SK-N-SH (cell line): ENCODE results near the gene SYNE1. TPM values are rescaled to one million over a fixed set of nuclear protein-coding genes. Genes with fewer than 3 reads are reported as not detected.

ENCODE experiments used
- CTCF ChIA-PET: fragments of 300-600, 350-600 bp; formaldehyde crosslinking; extraction: SDS; loops from one replicate; lab custom pipeline; 2021; lab: Yijun Ruan, JAX
- POLR2A ChIA-PET: fragments of 350-600 bp; sonication (Branson Sonifier 250); formaldehyde crosslinking; extraction: SDS; loops from one replicate; lab custom pipeline; 2020; ENCODE audit warnings: antibody characterized with exemption, inconsistent platforms; lab: Yijun Ruan, JAX
- DNase-seq: peaks from one replicate; pipeline ENCODE4 v3.0.0; 2012
- H2AFZ ChIP-seq: fragments of 200-600 bp; sonication (generic); 2 replicates; pipeline ENCODE4 v1.8.1; 2016; ENCODE audit warnings: antibody characterized with exemption, mild to moderate bottlenecking, low read depth
- H3F3A ChIP-seq: fragments of 200-600 bp; sonication (generic); replicated peaks from 2 replicates; pipeline ENCODE3; 2016; ENCODE audit warnings: antibody characterized with exemption, mild to moderate bottlenecking; ENCODE audit not compliant: insufficient read depth
- H3K27ac ChIP-seq, 2 experiments: fragments of 200-500 bp in 1 of 2; fragments of 200-600 bp in 1 of 2; sonication (Bioruptor generic) in 1 of 2; sonication (generic), shearing (Covaris generic) in 1 of 2; 2 replicates each; pipeline versions ENCODE4 v1.5.1 to v1.6.1; 2014 to 2016; ENCODE audit warnings: low read depth in 2 of 2, inconsistent platforms in 1 of 2, low read length in 1 of 2, mild to moderate bottlenecking in 1 of 2, mixed read lengths in 1 of 2
- H3K27me3 ChIP-seq: fragments of 200-600 bp; sonication (generic), shearing (Covaris generic); 2 replicates; pipeline ENCODE4 v1.6.1; 2016; ENCODE audit warnings: mixed run types; ENCODE audit not compliant: insufficient read depth
- H3K36me3 ChIP-seq, 2 experiments: fragments of 200-500 bp in 1 of 2; fragments of 200-600 bp in 1 of 2; sonication (Bioruptor generic) in 1 of 2; sonication (generic) in 1 of 2; replicated peaks in 1 of 2; 2 replicates each; pipeline versions ENCODE3 to v1.5.1; 2014 to 2016; ENCODE audit warnings: low read length in 1 of 2, mild to moderate bottlenecking in 1 of 2; ENCODE audit not compliant: insufficient read depth in 2 of 2, control insufficient read depth in 1 of 2
- H3K4me1 ChIP-seq, 2 experiments: fragments of 200-500 bp in 1 of 2; fragments of 200-600 bp in 1 of 2; sonication (Bioruptor generic) in 1 of 2; sonication (generic), shearing (Covaris generic) in 1 of 2; 2 replicates each; pipeline versions ENCODE4 v1.5.1 to v1.6.1; 2014 to 2016; ENCODE audit warnings: low read depth in 1 of 2, low read length in 1 of 2, mixed run types in 1 of 2; ENCODE audit not compliant: insufficient read depth in 2 of 2, control insufficient read depth in 1 of 2
- H3K4me2 ChIP-seq: fragments of 200-600 bp; sonication (generic), shearing (Covaris generic); 2 replicates; pipeline ENCODE4 v1.6.1; 2017; ENCODE audit warnings: mixed run types
- H3K4me3 ChIP-seq, 2 experiments: fragments of 200-500 bp in 1 of 2; fragments of 200-600 bp in 1 of 2; sonication (Bioruptor generic) in 1 of 2; sonication (generic), shearing (Covaris generic) in 1 of 2; 2 replicates each; pipeline versions ENCODE4 v1.5.1 to v1.8.1; 2014 to 2016; ENCODE audit warnings: low read depth in 2 of 2, inconsistent platforms in 1 of 2, low read length in 1 of 2, mild to moderate bottlenecking in 1 of 2, mixed read lengths in 1 of 2, moderate library complexity in 1 of 2
- H3K79me2 ChIP-seq: fragments of 200-600 bp; sonication (generic); 2 replicates; pipeline ENCODE4 v1.8.1; 2017; ENCODE audit warnings: mild to moderate bottlenecking; ENCODE audit not compliant: insufficient read depth
- H3K9ac ChIP-seq: fragments of 200-600 bp; sonication (generic); 2 replicates; pipeline ENCODE4 v1.6.1; 2017; ENCODE audit warnings: mixed run types
- H3K9me2 ChIP-seq: fragments of 200-600 bp; sonication (generic); 2 replicates; pipeline ENCODE4 v1.6.1; 2017; ENCODE audit warnings: mixed run types
- H3K9me3 ChIP-seq: fragments of 200-600 bp; sonication (generic); 2 replicates; pipeline ENCODE4 v1.6.1; 2017; ENCODE audit warnings: mixed run types, mild to moderate bottlenecking, moderate library complexity
- H4K20me1 ChIP-seq: fragments of 200-600 bp; sonication (generic); 2 replicates; pipeline ENCODE4 v1.6.1; 2017; ENCODE audit warnings: mild to moderate bottlenecking, mixed run types; ENCODE audit not compliant: insufficient read depth
- CHD2 ChIP-seq: fragments of 150-350 bp; IDR thresholded peaks from 2 replicates; pipeline ENCODE4 v1.6.1; 2018; ENCODE audit warnings: low read length; ENCODE audit not compliant: partially characterized antibody
- EZH2phosphoT487 ChIP-seq: fragments of 200-600 bp; sonication (generic); IDR thresholded peaks from 2 replicates; pipeline ENCODE4 v1.6.1; 2017; ENCODE audit warnings: low read depth, mixed run types, mild to moderate bottlenecking, antibody characterized with exemption, moderate library complexity, borderline replicate concordance
- GABPA ChIP-seq: IDR thresholded peaks from 2 replicates; pipeline ENCODE4 v1.4.0; 2012; ENCODE audit warnings: low read depth, mild to moderate bottlenecking
- MEF2A ChIP-seq: IDR thresholded peaks from 2 replicates; pipeline ENCODE4 v1.4.0; 2012; ENCODE audit warnings: low read depth, borderline replicate concordance
- MXI1 ChIP-seq: IDR thresholded peaks from 2 replicates; pipeline ENCODE4 v1.6.1; 2012; ENCODE audit warnings: mild to moderate bottlenecking, low read depth, low read length, improper control_type of control experiment
- NFIC ChIP-seq: IDR thresholded peaks from 2 replicates; pipeline ENCODE4 v1.4.0; 2012; ENCODE audit warnings: borderline replicate concordance
- NRF1 ChIP-seq: IDR thresholded peaks from 2 replicates; pipeline ENCODE4 v1.6.1; 2012; ENCODE audit warnings: low read depth, mild to moderate bottlenecking, low read length
- RXRA ChIP-seq: IDR thresholded peaks from 2 replicates; pipeline ENCODE4 v1.4.0; 2012; ENCODE audit warnings: low read depth, mild to moderate bottlenecking, borderline replicate concordance
- TAF1 ChIP-seq: IDR thresholded peaks from 2 replicates; pipeline ENCODE4 v1.6.1; 2012; ENCODE audit warnings: low read depth, mild to moderate bottlenecking, low read length, moderate library complexity, borderline replicate concordance
- TCF12 ChIP-seq: IDR thresholded peaks from 2 replicates; pipeline ENCODE4 v1.4.0; 2012
- TEAD4 ChIP-seq: IDR thresholded peaks from 2 replicates; pipeline ENCODE4 v1.4.0; 2012; ENCODE audit warnings: mild to moderate bottlenecking, borderline replicate concordance; ENCODE audit not compliant: insufficient read depth
- WGBS: methylation state at CpG from one replicate; pipeline ENCODE4 v1.1.6; 2017; ENCODE audit warnings: low lambda C conversion rate; 5-methylcytosine and 5-hydroxymethylcytosine counted together
- polyA plus RNA-seq, 3 experiments: library from polyadenylated mRNA; depleted of rRNA; stranded (reverse); fragments of >200 nt; gene quantifications; 2 replicates each; pipeline ENCODE4 v1.2.3, GENCODE V29; 2012
- TF ChIP-seq, protein P1 (sequence below): IDR thresholded peaks from 2 replicates; pipeline ENCODE4 v1.4.0; 2012; ENCODE audit warnings: low read depth, borderline replicate concordance
- TF ChIP-seq, protein P2 (sequence below): fragments of 150-350 bp; IDR thresholded peaks from 2 replicates; pipeline ENCODE4 v1.6.1; 2017; ENCODE audit warnings: antibody characterized with exemption, low read length, low read depth, borderline replicate concordance
- TF ChIP-seq, protein P3 (sequence below): fragments of 150-350 bp; IDR thresholded peaks from 2 replicates; pipeline ENCODE4 v1.6.1; 2016; ENCODE audit warnings: mild to moderate bottlenecking, low read depth, low read length
- TF ChIP-seq, protein P4 (sequence below): IDR thresholded peaks from 2 replicates; pipeline ENCODE4 v1.6.1; 2012; ENCODE audit warnings: mild to moderate bottlenecking, low read depth, low read length, moderate library complexity

SYNE1 gene
- polyA plus RNA-seq, 1 of the 3 experiments (the other 2 are of a cell fraction): 31.1 TPM

DNA sequence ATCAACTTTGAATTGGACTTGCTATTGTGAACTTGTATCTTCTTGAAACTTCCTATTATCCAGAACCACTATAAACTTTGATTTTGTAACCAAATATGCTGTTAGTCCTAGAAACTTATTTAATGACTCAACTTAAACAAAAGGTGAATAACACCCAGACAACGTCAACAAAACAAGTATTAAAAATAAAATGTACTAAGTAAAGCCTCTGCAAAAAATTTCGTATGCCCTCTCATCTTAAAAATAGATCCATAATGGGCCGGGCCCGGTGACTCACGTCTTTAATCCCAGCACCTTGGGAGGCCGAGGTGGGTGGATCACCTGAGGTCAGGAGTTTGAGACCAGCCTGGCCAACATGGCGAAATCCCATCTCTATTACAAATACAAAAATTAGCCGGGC is 428.0 kb downstream of the SYNE1 start:
- H3K9me3 ChIP-seq: no peaks in the 10 kb centered on the region
- no peaks in the 10 kb centered on the region for H3K4me1 ChIP-seq
- CTCF ChIA-PET: no interaction called here
- H2AFZ ChIP-seq: no peak overlapping the region
- POLR2A ChIA-PET: no interaction called here
- H3K27me3 ChIP-seq: no peaks in the 10 kb centered on the region
- H3K9ac ChIP-seq: no peak overlapping the region
- H3K4me3 ChIP-seq: no peak overlapping the region
- no peak for DNase-seq
- peaks cover 78 to 85% of the 10 kb centered on the region in 2 experiments for H3K36me3 ChIP-seq
- H3K9me2 ChIP-seq: no peaks in the 10 kb centered on the region
- WGBS: 84% methylated on average over 8 of the region's 8 CpGs
- H3K4me2 ChIP-seq: no peak overlapping the region
- TF ChIP-seq, protein P1, sequence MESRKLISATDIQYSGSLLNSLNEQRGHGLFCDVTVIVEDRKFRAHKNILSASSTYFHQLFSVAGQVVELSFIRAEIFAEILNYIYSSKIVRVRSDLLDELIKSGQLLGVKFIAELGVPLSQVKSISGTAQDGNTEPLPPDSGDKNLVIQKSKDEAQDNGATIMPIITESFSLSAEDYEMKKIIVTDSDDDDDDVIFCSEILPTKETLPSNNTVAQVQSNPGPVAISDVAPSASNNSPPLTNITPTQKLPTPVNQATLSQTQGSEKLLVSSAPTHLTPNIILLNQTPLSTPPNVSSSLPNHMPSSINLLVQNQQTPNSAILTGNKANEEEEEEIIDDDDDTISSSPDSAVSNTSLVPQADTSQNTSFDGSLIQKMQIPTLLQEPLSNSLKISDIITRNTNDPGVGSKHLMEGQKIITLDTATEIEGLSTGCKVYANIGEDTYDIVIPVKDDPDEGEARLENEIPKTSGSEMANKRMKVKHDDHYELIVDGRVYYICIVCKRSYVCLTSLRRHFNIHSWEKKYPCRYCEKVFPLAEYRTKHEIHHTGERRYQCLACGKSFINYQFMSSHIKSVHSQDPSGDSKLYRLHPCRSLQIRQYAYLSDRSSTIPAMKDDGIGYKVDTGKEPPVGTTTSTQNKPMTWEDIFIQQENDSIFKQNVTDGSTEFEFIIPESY: no peak
- TF ChIP-seq NFIC (no peak), MEF2A (no peak), MXI1 (no peak), EZH2phosphoT487 (no peak), TEAD4 (no peak), CHD2 (no peak), RXRA (no peak), NRF1 (no peak), TCF12 (no peak), TAF1 (no peak), GABPA (no peak)
- TF ChIP-seq, protein P2, sequence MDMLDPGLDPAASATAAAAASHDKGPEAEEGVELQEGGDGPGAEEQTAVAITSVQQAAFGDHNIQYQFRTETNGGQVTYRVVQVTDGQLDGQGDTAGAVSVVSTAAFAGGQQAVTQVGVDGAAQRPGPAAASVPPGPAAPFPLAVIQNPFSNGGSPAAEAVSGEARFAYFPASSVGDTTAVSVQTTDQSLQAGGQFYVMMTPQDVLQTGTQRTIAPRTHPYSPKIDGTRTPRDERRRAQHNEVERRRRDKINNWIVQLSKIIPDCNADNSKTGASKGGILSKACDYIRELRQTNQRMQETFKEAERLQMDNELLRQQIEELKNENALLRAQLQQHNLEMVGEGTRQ: no peak
- TF ChIP-seq, protein P3, sequence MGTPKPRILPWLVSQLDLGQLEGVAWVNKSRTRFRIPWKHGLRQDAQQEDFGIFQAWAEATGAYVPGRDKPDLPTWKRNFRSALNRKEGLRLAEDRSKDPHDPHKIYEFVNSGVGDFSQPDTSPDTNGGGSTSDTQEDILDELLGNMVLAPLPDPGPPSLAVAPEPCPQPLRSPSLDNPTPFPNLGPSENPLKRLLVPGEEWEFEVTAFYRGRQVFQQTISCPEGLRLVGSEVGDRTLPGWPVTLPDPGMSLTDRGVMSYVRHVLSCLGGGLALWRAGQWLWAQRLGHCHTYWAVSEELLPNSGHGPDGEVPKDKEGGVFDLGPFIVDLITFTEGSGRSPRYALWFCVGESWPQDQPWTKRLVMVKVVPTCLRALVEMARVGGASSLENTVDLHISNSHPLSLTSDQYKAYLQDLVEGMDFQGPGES: no peak
- TF ChIP-seq, protein P4, sequence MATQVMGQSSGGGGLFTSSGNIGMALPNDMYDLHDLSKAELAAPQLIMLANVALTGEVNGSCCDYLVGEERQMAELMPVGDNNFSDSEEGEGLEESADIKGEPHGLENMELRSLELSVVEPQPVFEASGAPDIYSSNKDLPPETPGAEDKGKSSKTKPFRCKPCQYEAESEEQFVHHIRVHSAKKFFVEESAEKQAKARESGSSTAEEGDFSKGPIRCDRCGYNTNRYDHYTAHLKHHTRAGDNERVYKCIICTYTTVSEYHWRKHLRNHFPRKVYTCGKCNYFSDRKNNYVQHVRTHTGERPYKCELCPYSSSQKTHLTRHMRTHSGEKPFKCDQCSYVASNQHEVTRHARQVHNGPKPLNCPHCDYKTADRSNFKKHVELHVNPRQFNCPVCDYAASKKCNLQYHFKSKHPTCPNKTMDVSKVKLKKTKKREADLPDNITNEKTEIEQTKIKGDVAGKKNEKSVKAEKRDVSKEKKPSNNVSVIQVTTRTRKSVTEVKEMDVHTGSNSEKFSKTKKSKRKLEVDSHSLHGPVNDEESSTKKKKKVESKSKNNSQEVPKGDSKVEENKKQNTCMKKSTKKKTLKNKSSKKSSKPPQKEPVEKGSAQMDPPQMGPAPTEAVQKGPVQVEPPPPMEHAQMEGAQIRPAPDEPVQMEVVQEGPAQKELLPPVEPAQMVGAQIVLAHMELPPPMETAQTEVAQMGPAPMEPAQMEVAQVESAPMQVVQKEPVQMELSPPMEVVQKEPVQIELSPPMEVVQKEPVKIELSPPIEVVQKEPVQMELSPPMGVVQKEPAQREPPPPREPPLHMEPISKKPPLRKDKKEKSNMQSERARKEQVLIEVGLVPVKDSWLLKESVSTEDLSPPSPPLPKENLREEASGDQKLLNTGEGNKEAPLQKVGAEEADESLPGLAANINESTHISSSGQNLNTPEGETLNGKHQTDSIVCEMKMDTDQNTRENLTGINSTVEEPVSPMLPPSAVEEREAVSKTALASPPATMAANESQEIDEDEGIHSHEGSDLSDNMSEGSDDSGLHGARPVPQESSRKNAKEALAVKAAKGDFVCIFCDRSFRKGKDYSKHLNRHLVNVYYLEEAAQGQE: no peak
- no peaks in the 10 kb centered on the region for H4K20me1 ChIP-seq
- H3K27ac ChIP-seq: no peak overlapping the region
- H3K79me2 ChIP-seq: no peaks in the 10 kb centered on the region
- peaks cover 32% of the 10 kb centered on the region for H3F3A ChIP-seq
